Kidney (tissue), 14 donors: ENCODE results near the gene RBBP8. TPM values are rescaled to one million over a fixed set of nuclear protein-coding genes. Genes with fewer than 3 reads are reported as not detected.

Experiments
- DNase-seq, 5 donors: peaks; one replicate each; pipeline ENCODE4 v3.0.0-alpha.2; 2013 to 2020
- FAIRE-seq: peaks from 2 replicates; lab custom pipeline; 2012; peaks lifted over from hg19 to GRCh38; lab: Jason Lieb, UNC
- H3K27ac ChIP-seq, 2 donors: one replicate each; pipeline ENCODE4 v1.7.0; 2013; ENCODE audit warnings: low read depth in 2 of 2, low read length in 2 of 2, inconsistent platforms in 1 of 2
- H3K27me3 ChIP-seq: one replicate; pipeline ENCODE4 v1.7.1; 2013; ENCODE audit warnings: low read length, inconsistent platforms; ENCODE audit not compliant: control insufficient read depth, insufficient read depth
- H3K36me3 ChIP-seq, 3 donors: one replicate each; pipeline versions ENCODE4 v1.7.0 to v1.7.1; 2013; ENCODE audit warnings: low read length in 3 of 3, control low read depth in 1 of 3, inconsistent platforms in 1 of 3; ENCODE audit not compliant: insufficient read depth in 3 of 3, control insufficient read depth in 2 of 3
- H3K4me1 ChIP-seq, 3 donors: one replicate each; pipeline versions ENCODE4 v1.7.0 to v1.7.1; 2013; ENCODE audit warnings: low read length in 3 of 3, inconsistent platforms in 1 of 3, low read depth in 1 of 3; ENCODE audit not compliant: control insufficient read depth in 2 of 3, insufficient read depth in 2 of 3
- H3K4me3 ChIP-seq, 3 donors: one replicate each; pipeline versions ENCODE4 v1.7.0 to v1.8.1; 2013; ENCODE audit warnings: low read length in 3 of 3, control low read depth in 1 of 3, inconsistent platforms in 1 of 3
- H3K9ac ChIP-seq, 3 donors: one replicate each; pipeline versions ENCODE4 v1.7.0 to v1.7.1; 2013; ENCODE audit warnings: low read length in 3 of 3, control low read depth in 1 of 3, inconsistent platforms in 1 of 3
- H3K9me3 ChIP-seq, 3 donors: one replicate each; pipeline versions ENCODE4 v1.7.0 to v1.7.1; 2013; ENCODE audit warnings: low read length in 3 of 3, control low read depth in 1 of 3, inconsistent platforms in 1 of 3; ENCODE audit not compliant: control insufficient read depth in 2 of 3, insufficient read depth in 1 of 3
- CTCF ChIP-seq: IDR thresholded peaks from 3 replicates; pipeline ENCODE4 v1.5.1; 2012; ENCODE audit warnings: mild to moderate bottlenecking, moderate library complexity, borderline replicate concordance; ENCODE audit not compliant: insufficient read depth; ENCODE audit errors: extremely low read depth
- intact Hi-C: fragments of 100-400 bp; cut with DNase I; formaldehyde crosslinking; loops from one replicate; pipeline ENCODE4 v1.11.1; 2022
- polyA plus RNA-seq: library from polyadenylated mRNA; stranded (reverse); fragments of 350-450 nt; fragmentation: Illumina TruSeq; extraction: RNeasy Lipid Tissue Mini Kit (QIAGEN cat#74804); gene quantifications from one replicate; pipeline ENCODE4 v1.2.3, GENCODE V29; 2014; ENCODE audit warnings: low read depth, low replicate concordance; ENCODE audit not compliant: insufficient read depth
- total RNA-seq: library from RNA; stranded (reverse); fragmentation: NEBNext Ultra II Directional; extraction: Animal tissue kit (Norgen Biotek cat#: 25700); gene quantifications from one replicate; pipeline ENCODE4 v1.2.1, GENCODE V29; 2021
- donor health status: control.
- donor health status: control.
- donor health status: control.
- donor health status: control.
- donor health status: control.
- donor health status: DM: yes; HTN: yes; CAD: no.
- donor health status: Normal renal cell carcinoma (clear cell type).

RBBP8 gene
- total and polyA plus RNA-seq, 2 donors from 2014 or later: 45.8 to 166 TPM

GRCh38 chr18:23065234-23065806 lies 132.2 kb downstream of the RBBP8 start:
- DNase-seq: no peak
- no peak overlapping the region for H3K9ac ChIP-seq
- no peak overlapping the region for H3K4me3 ChIP-seq
- no peak for TF ChIP-seq CTCF
- peaks cover 0 to 4% (median 0%) of the 10 kb centered on the region in 3 donors for H3K9me3 ChIP-seq
- no peak overlapping the region for H3K27ac ChIP-seq
- intact Hi-C loops: no loop called here
- no peaks in the 10 kb centered on the region for H3K27me3 ChIP-seq
- FAIRE-seq: no peak
- H3K4me1 ChIP-seq: no peaks in the 10 kb centered on the region
- no peaks in the 10 kb centered on the region for H3K36me3 ChIP-seq

- no peak for TF ChIP-seq CTCF
- intact Hi-C loops: no loop called here
- Histone ChIP-seq H3K36me3 (no peaks in the 10 kb centered on the region), H3K27ac (no peak overlapping the region), H3K27me3 (no peaks in the 10 kb centered on the region), H3K9ac (no peak overlapping the region), H3K9me3 (peaks cover 0 to 4% (median 0%) of the 10 kb centered on the region in 3 donors), H3K4me3 (no peak overlapping the region), H3K4me1 (no peaks in the 10 kb centered on the region)
- FAIRE-seq (no peak), DNase-seq (no peak)
Observed at GRCh38 chr18:23066060-23066459, 132.9 kb downstream of the RBBP8 start.

- no peaks in the 10 kb centered on the region for H3K4me1 ChIP-seq
- DNase-seq: no peak
Observed at GRCh38 chr18:23066504-23067039, 133.4 kb downstream of the RBBP8 start.

More at GRCh38 chr18:23066504-23067039, 133.4 kb downstream of the RBBP8 start:
- Histone ChIP-seq H3K27ac (no peak overlapping the region), H3K9me3 (peaks cover 0 to 4% (median 0%) of the 10 kb centered on the region in 3 donors), H3K36me3 (no peaks in the 10 kb centered on the region), H3K27me3 (no peaks in the 10 kb centered on the region), H3K9ac (no peak overlapping the region), H3K4me3 (no peak overlapping the region)
- no peak for FAIRE-seq
- intact Hi-C loops: no loop called here
- no peak for TF ChIP-seq CTCF
